Heart left ventricle (tissue), 16 donors: ENCODE data around the gene TCFL5. TPM values are rescaled to one million over a fixed set of nuclear protein-coding genes. Genes with fewer than 3 reads are reported as not detected.
A peak's percentile ranks its signal among the peaks of the same experiment; 100 is the strongest.

Source experiments
- ATAC-seq, 4 donors: fragments of 200-7000 bp; cut with Tn5 transposase; one replicate each; pipeline ENCODE4 v1.9.1; 2020 to 2022; ENCODE audit warnings: moderate library complexity in 4 of 4, mild to moderate bottlenecking in 3 of 4, moderate number of reproducible peaks in 1 of 4
- DNase-seq, 5 donors: peaks; one replicate each; pipeline ENCODE4 v3.0.0-alpha.2; 2020
- H3K27ac ChIP-seq, 12 donors: fragments of 200-600 bp; sonication (generic) in 4 of 12; one replicate each; pipeline versions ENCODE4 v1.5.0 to v1.8.0; 2016 to 2022; ENCODE audit warnings: mild to moderate bottlenecking in 2 of 12
- H3K27me3 ChIP-seq, 9 donors: fragments of 200-600 bp; sonication (generic) in 2 of 9; one replicate each; pipeline versions ENCODE4 v1.5.1 to v1.8.0; 2016 to 2022; ENCODE audit warnings: mild to moderate bottlenecking in 3 of 9
- H3K36me3 ChIP-seq, 9 donors: fragments of 200-600 bp; sonication (generic) in 2 of 9; one replicate each; pipeline versions ENCODE4 v1.5.0 to v1.8.0; 2018 to 2022; ENCODE audit warnings: mild to moderate bottlenecking in 2 of 9
- H3K4me1 ChIP-seq, 12 donors: fragments of 200-600 bp; sonication (generic) in 4 of 12; one replicate each; pipeline versions ENCODE4 v1.5.0 to v1.8.0; 2016 to 2022; ENCODE audit warnings: mild to moderate bottlenecking in 3 of 12
- H3K4me3 ChIP-seq, 12 donors: fragments of 200-600 bp; sonication (generic) in 4 of 12; one replicate each; pipeline versions ENCODE4 v1.5.0 to v1.8.0; 2017 to 2022; ENCODE audit warnings: mild to moderate bottlenecking in 9 of 12, moderate library complexity in 4 of 12
- H3K9me3 ChIP-seq, 12 donors: fragments of 200-600 bp; sonication (generic) in 4 of 12; one replicate each; pipeline versions ENCODE4 v1.5.0 to v1.8.0; 2016 to 2022; ENCODE audit warnings: mild to moderate bottlenecking in 1 of 12
- CTCF ChIP-seq, 12 donors: fragments of 200-600 bp; sonication (generic) in 4 of 12; IDR thresholded peaks; one replicate each; pipeline versions ENCODE4 v1.5.0 to v1.8.0; 2018 to 2022; ENCODE audit warnings: antibody characterized with exemption in 12 of 12, mild to moderate bottlenecking in 5 of 12
- POLR2A ChIP-seq, 2 donors: fragments of 450-650 bp; IDR thresholded peaks; one replicate each; pipeline ENCODE4 v1.6.1; 2017; ENCODE audit warnings: antibody characterized with exemption in 2 of 2, mild to moderate bottlenecking in 2 of 2, moderate library complexity in 2 of 2
- WGBS, 4 donors: extraction: QIAGEN DNeasy Blood & Tissue Kit in 2 of 4; methylation state at CpG; one replicate each; pipeline versions ENCODE4 v1.1.5 to v1.1.7; 2013 to 2018; 5-methylcytosine and 5-hydroxymethylcytosine counted together
- intact Hi-C, 10 donors: fragments of 100-400 bp; cut with DNase I; formaldehyde crosslinking; loops; one replicate each; pipeline versions ENCODE4 v1.11.1 to v1.14.2; 2022
- polyA plus RNA-seq, 2 donors: library from polyadenylated mRNA; stranded (reverse); fragments of 200-250 nt; gene quantifications; one replicate each; pipeline ENCODE4 v1.2.3, GENCODE V29; 2013
- total RNA-seq, 9 donors: library from RNA; depleted of rRNA in 2 of 9; stranded (reverse); fragments of >200 nt in 2 of 9; fragmentation: NEBNext Ultra II Directional in 3 of 9; extraction: Animal tissue kit (Norgen Biotek cat#: 25700) in 3 of 9; gene quantifications; one replicate each; pipeline versions ENCODE4 v1.1.0 to v1.2.4, GENCODE V29; 2016 to 2023
- donor health status: ischemic (EF 13 %, LVEDD 7.1; RV severe dilation, severe dysfunction).
- donor health status: healthy with polysubstance abuse.
- donor health status: DM: no; HTN: yes; CAD: no.
- donor health status: DM: no; HTN: no; CAD: no.
- donor health status: ischemic (EF 25% LVEDD 6.9; RV normal size, moderate dysfunction).
- donor health status: ischemic (EF 25% LVEDD 5.7; RV mildly dilated, moderate dysfunction).
- donor health status: healthy.
- donor health status: DM: yes; HTN: yes; CAD: no.
- donor health status: ischemic (EF 35%, LVEDD 5.7; RV mildly dilated, moderate dysfunction).
- donor health status: nonischemic (EF 11% LVEDD 7.7; RV severe dilation, severe dysfunction).
- donor health status: DM: yes; HTN: yes; CAD: no.
- donor health status: PGD.
- donor health status: ischemic (EF 29% LVEDD 5.4; RV normal size, mild dysfunction).
- donor health status: nonischemic (EF 23%, LVEDD 6.1; RV moderate dilation, normal function).

TCFL5 gene
- total and polyA plus RNA-seq, 11 donors = 2.5 to 8.2 (median 5.9) TPM

- H3K4me1 ChIP-seq = peaks cover 6 to 31% (median 16%) of the 10 kb centered on the region in 12 donors
- intact Hi-C loops = loop anchor here in 8 of 10 donors (1.0 to 10.0 kb wide), 6 partner anchors 39 to 108 kb away; partner anchors contain the start of genes BHLHE23 (in 3 of the 8) and TCFL5 (in 1 of the 8)
- H3K9me3 ChIP-seq = no peaks in the 10 kb centered on the region
- ATAC-seq = peak; percentile 7 to 36 (median 19)
- no peaks in the 10 kb centered on the region for H3K27me3 ChIP-seq
- H3K36me3 ChIP-seq = peaks cover 6 to 68% (median 54%) of the 10 kb centered on the region in 9 donors
- DNase-seq = no peak
- WGBS, 4 donors = 53 to 60% (median 53%) methylated on average over 20 of the region's 20 CpGs
- TF ChIP-seq POLR2A (IDR thresholded peaks at IDR 0.05) (no peak), CTCF (IDR thresholded peaks at IDR 0.05) (no peak)
- H3K27ac ChIP-seq = no peak overlapping the region
- no peak overlapping the region for H3K4me3 ChIP-seq
These were observed 39.3 kb upstream of the TCFL5 start for GRCh38 chr20:62900692-62901584.

DNA sequence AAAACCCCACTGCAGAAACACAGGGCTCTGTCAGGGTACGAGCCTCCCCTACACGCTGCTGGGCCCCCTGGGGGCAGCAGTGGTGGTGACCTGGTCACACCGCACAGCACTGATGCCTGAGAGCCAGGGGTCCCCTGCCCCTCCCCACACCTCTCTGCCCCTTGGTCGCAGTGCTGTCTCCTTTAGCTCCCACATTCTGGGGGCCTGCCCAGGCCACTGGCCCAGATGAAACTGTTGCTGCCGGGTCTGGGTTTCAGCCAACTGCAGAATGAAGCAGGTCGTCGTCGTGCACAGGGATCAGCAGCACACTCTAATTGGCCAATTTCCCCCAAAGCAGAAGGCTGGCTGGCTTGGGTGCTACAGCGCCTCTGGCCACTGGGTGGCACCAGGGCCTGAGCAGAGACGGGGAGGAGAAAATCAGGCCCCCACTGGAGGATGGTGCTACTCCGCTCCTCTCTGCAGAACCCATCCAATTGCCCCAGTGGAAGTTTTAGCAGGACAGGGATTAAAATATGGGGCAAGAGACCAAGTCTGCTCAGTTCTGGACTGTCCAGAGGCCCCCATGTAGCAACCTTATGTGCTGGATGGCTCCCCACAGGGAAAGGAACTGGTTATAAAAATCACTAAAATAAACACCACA lies 38.5 kb upstream of the TCFL5 start:
- intact Hi-C loops = loop anchor here in 8 of 10 donors (1.0 to 10.0 kb wide), 6 partner anchors 38 to 109 kb away; partner anchors contain the start of genes BHLHE23 (in 3 of the 8) and TCFL5 (in 1 of the 8)
- ATAC-seq (peak; percentile 84 to 92 (median 90)), DNase-seq (peak; percentile 66 to 83 (median 73))
- H3K27ac ChIP-seq = no peak overlapping the region
- H3K9me3 ChIP-seq = no peaks in the 10 kb centered on the region
- H3K36me3 ChIP-seq = peaks cover 3 to 68% (median 54%) of the 10 kb centered on the region in 9 donors
- H3K4me3 ChIP-seq = no peak overlapping the region
- H3K27me3 ChIP-seq = no peaks in the 10 kb centered on the region
- TF ChIP-seq CTCF (IDR thresholded peaks at IDR 0.05) (peak; percentile 76 to 93 (median 86)), POLR2A (IDR thresholded peaks at IDR 0.05) (no peak)
- H3K4me1 ChIP-seq = peaks cover 6 to 28% (median 16%) of the 10 kb centered on the region in 12 donors
- WGBS, 4 donors = 3 to 4% (median 3%) methylated on average over 10 to 11 of the region's 11 CpGs

- TF ChIP-seq CTCF (IDR thresholded peaks at IDR 0.05) (peak in 1 of 12 donors; percentile 14), POLR2A (IDR thresholded peaks at IDR 0.05) (no peak)
- no peak overlapping the region for H3K27ac ChIP-seq
These were observed 38.0 kb upstream of the TCFL5 start for GRCh38 chr20:62899633-62900051.

More at GRCh38 chr20:62899633-62900051, 38.0 kb upstream of the TCFL5 start:
- ATAC-seq (peak; percentile 42 to 62 (median 48)), DNase-seq (no peak)
- peaks cover 3 to 68% (median 54%) of the 10 kb centered on the region in 9 donors for H3K36me3 ChIP-seq
- H3K27me3 ChIP-seq = no peaks in the 10 kb centered on the region
- 2 to 7% (median 4%) methylated on average over 6 of the region's 6 CpGs for WGBS, 4 donors
- H3K9me3 ChIP-seq = no peaks in the 10 kb centered on the region
- intact Hi-C loops = loop anchor here (1.0 to 10.0 kb wide), 7 partner anchors 37 to 113 kb away; partner anchors contain the start of genes BHLHE23 (in 4 of the 10) and TCFL5 (in 1 of the 10)
- H3K4me3 ChIP-seq = no peak overlapping the region
- H3K4me1 ChIP-seq = peaks cover 6 to 28% (median 16%) of the 10 kb centered on the region in 12 donors
